Jurkat, Clone E6-1 (cell line): ENCODE results near the gene MAPK8IP3.

Experiments
- DNase-seq: peaks from one replicate; pipeline ENCODE4 v3.0.0-alpha.2; 2011; ENCODE audit warnings: low read depth, low spot score
- H3K4me3 ChIP-seq: 2 replicates; pipeline ENCODE4 v1.5.1; 2011; ENCODE audit warnings: mild to moderate bottlenecking, low read length, control low read depth, moderate library complexity

Gene MAPK8IP3

GRCh38 chr16:1747934-1748333 lies 41.9 kb downstream of the MAPK8IP3 start:
- H3K4me3 ChIP-seq, result no peak overlapping the region

GRCh38 chr16:1749152-1750117 lies 43.4 kb downstream of the MAPK8IP3 start:
- H3K4me3 ChIP-seq, result no peak overlapping the region
- DNase-seq, result no peak

More at GRCh38 chr16:1747934-1748333, 41.9 kb downstream of the MAPK8IP3 start:
- no peak for DNase-seq

GRCh38 chr16:1751946-1752345 lies 46.0 kb downstream of the MAPK8IP3 start:
- no peak overlapping the region for H3K4me3 ChIP-seq
- no peak for DNase-seq

- no peak overlapping the region for H3K4me3 ChIP-seq
- no peak for DNase-seq
These were observed 46.9 kb downstream of the MAPK8IP3 start for GRCh38 chr16:1752853-1753252.

GRCh38 chr16:1754204-1754603 lies 48.2 kb downstream of the MAPK8IP3 start:
- no peak for DNase-seq
- H3K4me3 ChIP-seq, result no peak overlapping the region

GRCh38 chr16:1757714-1758461 lies 51.9 kb downstream of the MAPK8IP3 start:
- no peak overlapping the region for H3K4me3 ChIP-seq
- DNase-seq, result no peak

GRCh38 chr16:1758923-1759322 lies 52.9 kb downstream of the MAPK8IP3 start:
- DNase-seq, result no peak
- no peak overlapping the region for H3K4me3 ChIP-seq

- H3K4me3 ChIP-seq, result no peak overlapping the region
- no peak for DNase-seq
These were observed 53.5 kb downstream of the MAPK8IP3 start for GRCh38 chr16:1759511-1759910.

- DNase-seq, result no peak
These were observed 54.9 kb downstream of the MAPK8IP3 start for GRCh38 chr16:1760911-1761310.

GRCh38 chr16:1761751-1762150 lies 55.8 kb downstream of the MAPK8IP3 start:
- H3K4me3 ChIP-seq, result no peak overlapping the region
- DNase-seq, result no peak

More at GRCh38 chr16:1760911-1761310, 54.9 kb downstream of the MAPK8IP3 start:
- H3K4me3 ChIP-seq, result no peak overlapping the region

- DNase-seq, result no peak
- H3K4me3 ChIP-seq, result no peak overlapping the region
These were observed 56.3 kb downstream of the MAPK8IP3 start for GRCh38 chr16:1762196-1762878.

GRCh38 chr16:1762879-1763520 lies 57.0 kb downstream of the MAPK8IP3 start:
- DNase-seq, result no peak
- no peak overlapping the region for H3K4me3 ChIP-seq

- H3K4me3 ChIP-seq, result no peak overlapping the region
- DNase-seq, result no peak
These were observed 57.8 kb downstream of the MAPK8IP3 start for GRCh38 chr16:1763521-1764511.

GRCh38 chr16:1764971-1765370 lies 59.0 kb downstream of the MAPK8IP3 start:
- DNase-seq, result no peak

GRCh38 chr16:1765826-1766225 lies 59.8 kb downstream of the MAPK8IP3 start:
- DNase-seq, result no peak
- H3K4me3 ChIP-seq, result no peak overlapping the region

More at GRCh38 chr16:1764971-1765370, 59.0 kb downstream of the MAPK8IP3 start:
- no peak overlapping the region for H3K4me3 ChIP-seq

GRCh38 chr16:1766231-1766630 lies 60.2 kb downstream of the MAPK8IP3 start:
- H3K4me3 ChIP-seq, result no peak overlapping the region
- DNase-seq, result no peak

GRCh38 chr16:1766701-1767100 lies 60.7 kb downstream of the MAPK8IP3 start:
- DNase-seq, result no peak
- no peak overlapping the region for H3K4me3 ChIP-seq
